Activated CD4-positive, CD25-positive, alpha-beta regulatory T cell treated with anti-CD3 and anti-CD28 coated beads, Interleukin-2, amount 50 U/mL, for 16 hours (primary cell): ENCODE data around the gene TSFM.

Experiments
- DNase-seq: peaks from one replicate; pipeline ENCODE4 v3.0.0-alpha.2; 2020; ENCODE audit warnings: low read depth, low spot score

Gene TSFM

GRCh38 chr12:57782608-57783465, at the start of gene TSFM:
Gene TSFM, plus strand, starts transcription at chr12:57782787. Its CDS starts 15 bp downstream, at chr12:57782802.
- DNase-seq: peak; percentile 97

- DNase-seq: no peak
These were observed 48.7 kb upstream of the TSFM start for GRCh38 chr12:57733928-57734327.

- DNase-seq: no peak
These were observed 48.0 kb upstream of the TSFM start for GRCh38 chr12:57734591-57734990.

DNA sequence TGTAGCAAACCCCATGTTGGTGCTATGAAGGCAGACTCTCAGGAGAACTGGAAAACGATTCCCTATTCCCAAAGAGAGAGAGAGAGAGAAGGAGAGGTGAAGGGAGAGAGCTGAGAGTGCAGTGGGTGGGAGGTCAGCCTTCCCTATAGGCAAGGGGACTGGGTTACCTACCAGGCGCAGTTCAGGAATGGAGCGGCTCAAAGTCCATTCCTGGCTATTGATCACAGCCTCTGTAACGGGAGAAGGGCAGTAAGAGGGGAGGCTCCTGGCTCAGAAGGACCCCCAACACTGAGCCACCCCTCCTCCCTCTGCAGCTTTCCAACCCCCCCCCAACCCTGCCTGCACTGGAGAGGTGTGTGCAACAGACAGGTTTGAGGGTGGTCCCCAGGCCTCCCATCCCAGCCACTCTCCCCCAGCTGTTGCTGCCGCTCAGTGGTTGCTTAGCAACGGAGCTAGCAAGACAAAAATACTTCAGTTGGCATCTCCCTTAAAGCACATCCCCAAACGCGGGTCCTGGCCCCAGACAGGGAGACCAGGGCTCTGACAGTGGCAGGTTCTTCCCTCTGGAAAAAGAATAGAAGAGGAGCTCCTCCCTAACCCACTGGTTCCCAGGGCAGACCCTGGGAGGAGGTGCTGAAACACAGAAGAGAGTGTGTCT, 47.3 kb upstream of the TSFM start:
- no peak for DNase-seq

GRCh38 chr12:57735952-57736740, 46.4 kb upstream of the TSFM start:
- DNase-seq: no peak

- no peak for DNase-seq
These were observed 45.7 kb upstream of the TSFM start for GRCh38 chr12:57736741-57737466.

- DNase-seq: no peak
These were observed 44.8 kb upstream of the TSFM start for GRCh38 chr12:57737467-57738460.

DNA sequence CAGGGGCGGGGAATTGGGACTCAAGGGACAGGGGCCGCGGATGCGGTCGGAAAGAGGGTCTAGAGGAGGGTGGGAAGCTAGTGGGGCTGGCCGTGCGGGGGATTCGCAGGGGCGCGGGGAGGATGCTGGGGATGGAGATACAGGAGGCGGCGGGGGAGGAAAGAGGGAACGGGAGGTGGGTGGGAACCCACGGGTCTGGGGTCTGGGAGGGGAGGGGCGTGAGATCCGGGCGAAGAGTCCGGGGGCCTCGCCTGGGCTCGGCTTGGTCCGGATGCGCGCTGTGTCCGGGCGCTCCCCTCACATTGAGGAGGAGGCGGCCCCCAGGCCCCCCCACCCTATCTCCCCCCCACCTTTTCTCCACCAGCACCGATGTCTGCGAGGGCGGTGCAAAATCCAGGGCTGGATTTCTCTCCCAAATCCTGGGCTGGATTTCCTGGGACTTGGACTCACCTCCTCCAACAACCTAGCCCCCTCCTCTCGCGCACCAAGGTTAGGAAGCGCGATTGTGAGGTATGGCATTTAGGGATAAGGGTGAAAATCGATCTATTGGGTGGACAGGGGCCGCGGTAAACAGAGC, 43.8 kb upstream of the TSFM start, which contains the start of gene AGAP2:
Gene AGAP2 (minus strand): TSS at position 82 of the 577 bp plus-strand sequence. CDS start 496 bp downstream, outside the sequence.
- DNase-seq: no peak

DNA sequence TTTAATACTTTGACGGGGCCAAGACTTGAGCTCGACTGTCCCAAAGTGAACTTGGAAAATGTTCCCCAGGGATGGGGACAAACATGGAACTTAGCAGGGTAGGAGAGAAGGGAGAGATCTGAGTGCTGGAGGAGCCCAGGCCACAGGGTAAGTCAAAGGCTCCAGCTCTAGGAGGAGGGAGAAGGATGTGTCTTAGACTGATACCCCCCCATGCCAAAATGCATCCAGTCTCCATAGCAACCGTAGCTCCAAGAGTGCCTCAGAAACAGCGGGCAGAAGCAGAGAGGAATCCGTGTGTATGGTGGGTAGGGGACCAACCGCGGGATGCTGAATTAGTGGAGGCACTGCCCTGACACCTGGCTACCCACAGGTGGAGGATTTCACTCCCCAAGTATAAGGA, 43.2 kb upstream of the TSFM start:
- no peak for DNase-seq

DNA sequence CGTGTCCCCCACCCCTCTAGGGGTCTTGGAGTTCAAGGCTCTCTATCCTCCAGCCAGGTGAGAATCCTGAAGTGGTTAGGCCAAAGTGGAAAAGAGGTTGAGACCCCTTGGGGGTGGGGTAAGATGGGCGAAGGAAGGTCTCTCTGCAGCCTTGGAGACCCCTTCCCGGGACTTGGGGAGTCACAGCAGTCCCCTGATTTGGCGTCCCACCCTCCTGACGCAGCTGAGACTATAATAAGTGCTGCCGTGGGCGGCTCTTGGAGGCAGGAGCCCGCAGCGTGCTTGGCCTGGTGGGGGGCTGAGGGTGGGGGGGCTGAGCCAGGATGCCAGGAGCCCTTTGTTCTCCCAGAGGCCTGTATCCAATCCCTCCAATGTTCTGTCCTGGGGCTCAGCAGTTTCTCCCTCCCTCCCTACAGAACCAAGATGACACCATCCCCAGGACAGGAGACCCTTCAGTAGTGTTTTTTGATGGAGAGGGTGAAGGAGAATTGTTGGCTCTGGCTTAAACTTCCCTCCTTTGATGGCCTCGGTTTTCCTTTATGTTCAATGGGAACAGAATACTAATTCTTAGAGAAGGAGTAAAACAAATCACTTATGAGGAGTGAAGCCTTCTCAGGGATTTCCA, 42.6 kb upstream of the TSFM start:
- DNase-seq: no peak

- DNase-seq: peak; percentile 59
These were observed 41.8 kb upstream of the TSFM start for GRCh38 chr12:57740656-57741412.

- no peak for DNase-seq
These were observed 41.2 kb upstream of the TSFM start for GRCh38 chr12:57741413-57741789.

- DNase-seq: peak; percentile 65
These were observed 40.5 kb upstream of the TSFM start for GRCh38 chr12:57741844-57742738.

DNA sequence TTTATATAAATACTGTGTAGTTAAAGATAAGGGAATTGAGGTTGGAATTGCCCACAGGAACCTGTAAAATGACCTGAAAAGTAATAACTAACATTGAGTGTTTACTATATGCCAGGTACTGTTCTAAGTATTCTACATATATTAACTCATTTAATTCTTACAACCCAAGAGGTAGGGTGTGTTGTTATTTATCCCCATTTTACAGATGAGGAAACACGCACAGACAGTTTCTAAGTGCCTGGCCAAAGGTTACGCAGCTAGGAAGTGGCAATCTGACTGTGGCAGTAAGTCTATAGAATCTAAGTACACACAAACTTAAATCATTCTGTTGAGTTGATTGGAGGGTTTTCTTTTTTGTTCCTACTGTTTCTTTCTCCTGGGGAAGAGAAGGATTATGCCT, 38.8 kb upstream of the TSFM start:
- DNase-seq: no peak

DNA sequence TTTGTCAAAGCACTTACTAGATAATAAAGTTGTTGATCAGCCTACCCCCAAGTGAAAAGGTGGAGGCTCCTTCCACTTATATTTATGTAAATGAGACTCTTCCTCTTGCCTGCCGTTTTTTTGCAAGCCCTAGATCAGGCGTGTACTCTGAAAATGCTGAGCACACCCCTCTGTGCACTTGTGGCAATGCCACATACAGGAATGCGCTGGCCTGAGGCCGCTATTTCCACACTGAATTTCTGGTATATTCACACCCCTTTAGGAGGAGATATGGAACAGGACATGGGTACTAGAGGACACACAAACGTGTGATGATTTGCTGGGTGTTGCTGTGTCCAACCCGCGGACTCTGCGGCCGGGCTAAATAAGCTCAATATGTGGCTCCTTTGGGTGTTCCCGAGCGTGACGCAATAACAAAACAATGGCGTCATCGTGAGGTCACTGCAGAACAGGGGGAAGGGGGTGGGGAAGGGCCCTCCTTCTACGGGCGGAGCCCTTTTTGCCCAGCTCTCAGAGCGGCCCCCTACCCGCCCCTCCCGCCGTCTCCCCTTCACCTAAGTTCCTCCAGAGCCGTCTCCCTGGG, 38.3 kb upstream of the TSFM start:
- DNase-seq: peak; percentile 53

DNA sequence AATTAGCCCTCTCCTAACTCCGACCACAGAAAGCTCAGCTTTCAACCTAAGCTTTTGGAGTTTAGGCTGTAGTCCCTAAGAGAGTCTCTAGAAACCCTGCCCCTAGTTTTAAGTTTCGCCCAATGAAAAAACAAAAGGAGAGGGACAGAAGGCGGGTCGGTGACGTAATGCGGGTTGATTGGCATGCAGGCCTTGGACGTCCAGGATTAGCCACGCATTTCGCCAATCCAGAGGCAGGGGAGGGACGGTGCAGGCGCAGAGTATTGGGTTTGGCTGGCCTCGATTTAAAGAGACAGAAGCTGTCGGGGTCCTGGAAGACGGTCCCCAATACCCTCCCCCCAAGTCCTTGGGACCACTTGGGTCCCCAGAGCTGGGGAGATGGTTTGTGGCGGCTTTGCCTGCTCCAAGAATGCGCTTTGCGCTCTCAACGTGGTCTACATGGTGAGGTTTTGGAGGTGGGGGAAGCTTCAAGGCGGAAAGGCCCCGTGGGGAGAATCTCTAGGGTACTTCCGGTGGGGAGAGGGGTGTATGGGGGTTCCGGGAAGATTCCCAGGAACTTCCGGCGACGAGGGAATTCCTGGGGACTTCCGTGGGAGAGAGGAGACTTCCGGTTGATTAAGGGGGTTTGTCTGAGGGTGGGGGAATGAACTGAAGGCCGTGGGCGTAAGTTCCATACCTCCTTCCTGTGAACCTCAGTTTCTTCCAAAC, 37.7 kb upstream of the TSFM start, which contains the start of gene TSPAN31:
Gene TSPAN31 (plus strand): TSS at position 263 of the 708 bp plus-strand sequence. CDS start 116 bp downstream, at position 379.
- peak; percentile 87 for DNase-seq
